MM.1S (cell line): ENCODE measurements around the gene ACOXL.

Experiments
- DNase-seq: peaks from one replicate; pipeline ENCODE4 v3.0.0-alpha.2; 2015
- H2AFZ ChIP-seq: fragments of 300-600 bp; sonication (generic); 2 replicates; pipeline ENCODE4 v1.6.0; 2016; ENCODE audit warnings: antibody characterized with exemption, low read length
- H3F3A ChIP-seq: fragments of 300-600 bp; sonication (generic); 2 replicates; pipeline ENCODE4 v1.6.1; 2016; ENCODE audit warnings: mild to moderate bottlenecking, antibody characterized with exemption, low read length, moderate library complexity, mixed read lengths; ENCODE audit not compliant: insufficient read depth
- H3K27ac ChIP-seq: fragments of 300-600 bp; sonication (generic); 2 replicates; pipeline ENCODE4 v1.5.1; 2016; ENCODE audit warnings: mild to moderate bottlenecking, low read length
- H3K27me3 ChIP-seq: fragments of 300-600 bp; sonication (generic); replicated peaks from 2 replicates; pipeline ENCODE4 v1.6.0; 2016; ENCODE audit warnings: low read length; ENCODE audit not compliant: insufficient read depth
- H3K36me3 ChIP-seq: fragments of 300-600 bp; sonication (generic); replicated peaks from 2 replicates; pipeline ENCODE4 v1.6.1; 2016; ENCODE audit warnings: mild to moderate bottlenecking, low read length, mixed read lengths; ENCODE audit not compliant: insufficient read depth
- H3K4me1 ChIP-seq: fragments of 300-600 bp; sonication (generic); 2 replicates; pipeline ENCODE4 v1.6.1; 2016; ENCODE audit warnings: low read length, mixed read lengths
- H3K4me2 ChIP-seq: fragments of 300-600 bp; sonication (generic); 2 replicates; pipeline ENCODE4 v1.6.0; 2016; ENCODE audit warnings: low read depth, low read length
- H3K4me3 ChIP-seq: fragments of 300-600 bp; sonication (generic); 2 replicates; pipeline ENCODE4 v1.5.1; 2016; ENCODE audit warnings: low read length, mixed read lengths
- H3K79me2 ChIP-seq: fragments of 300-600 bp; sonication (generic); 2 replicates; pipeline ENCODE4 v1.6.1; 2016; ENCODE audit warnings: mixed run types, low read length, mixed read lengths
- H3K9ac ChIP-seq: fragments of 300-600 bp; sonication (generic); 2 replicates; pipeline ENCODE4 v1.6.1; 2016; ENCODE audit warnings: low read length, mixed read lengths
- H3K9me2 ChIP-seq: fragments of 300-600 bp; sonication (generic); replicated peaks from 2 replicates; pipeline ENCODE4 v1.6.1; 2016; ENCODE audit warnings: mild to moderate bottlenecking, low read length, mixed read lengths; ENCODE audit not compliant: insufficient read depth
- H3K9me3 ChIP-seq: fragments of 300-600 bp; sonication (generic); replicated peaks from 2 replicates; pipeline ENCODE4 v1.6.1; 2016; ENCODE audit warnings: mild to moderate bottlenecking, low read length, mixed read lengths; ENCODE audit not compliant: insufficient read depth
- H4K20me1 ChIP-seq: fragments of 300-600 bp; sonication (generic); 2 replicates; pipeline ENCODE4 v1.6.1; 2016; ENCODE audit warnings: mild to moderate bottlenecking, low read length, moderate library complexity, mixed read lengths; ENCODE audit not compliant: insufficient read depth
- CTCF ChIP-seq: fragments of 300-600 bp; sonication (generic); IDR thresholded peaks from 2 replicates; pipeline ENCODE4 v1.5.1; 2016; ENCODE audit warnings: antibody characterized with exemption, low read length, mixed read lengths
- EZH2 ChIP-seq: fragments of 300-600 bp; sonication (generic); optimal IDR thresholded peaks from 2 replicates; pipeline ENCODE3; 2017; ENCODE audit warnings: low read depth, mild to moderate bottlenecking, antibody characterized with exemption, low read length, mixed read lengths
- EZH2phosphoT487 ChIP-seq: fragments of 300-600 bp; sonication (generic); IDR thresholded peaks from 2 replicates; pipeline ENCODE4 v1.6.1; 2018; ENCODE audit warnings: antibody characterized with exemption, low read length

The ACOXL gene

GRCh38 chr2:110940376-110940910 lies 208.1 kb downstream of the ACOXL start:
- no peak for DNase-seq
- Histone ChIP-seq H3K4me2 (no peak overlapping the region), H3K9me3 (no peaks in the 10 kb centered on the region), H3K4me3 (no peak overlapping the region), H3K9me2 (no peaks in the 10 kb centered on the region), H2AFZ (no peak overlapping the region), H3K36me3 (no peaks in the 10 kb centered on the region), H3K27me3 (no peaks in the 10 kb centered on the region), H3F3A (no peaks in the 10 kb centered on the region), H3K4me1 (no peaks in the 10 kb centered on the region), H3K79me2 (no peaks in the 10 kb centered on the region), H3K9ac (no peak overlapping the region), H4K20me1 (no peaks in the 10 kb centered on the region), H3K27ac (no peak overlapping the region)
- TF ChIP-seq EZH2phosphoT487 (no peak), EZH2 (no peak), CTCF (no peak)

- TF ChIP-seq EZH2 = no peak
- TF ChIP-seq CTCF = no peak
- no peak for TF ChIP-seq EZH2phosphoT487
- Histone ChIP-seq H3K4me2 (no peak overlapping the region), H3K9ac (no peak overlapping the region), H3K27ac (no peak overlapping the region), H3K36me3 (no peaks in the 10 kb centered on the region), H4K20me1 (no peaks in the 10 kb centered on the region), H3K79me2 (no peaks in the 10 kb centered on the region), H3K4me3 (no peak overlapping the region), H3K9me3 (no peaks in the 10 kb centered on the region), H3K9me2 (no peaks in the 10 kb centered on the region), H3F3A (no peaks in the 10 kb centered on the region), H3K27me3 (no peaks in the 10 kb centered on the region), H3K4me1 (no peaks in the 10 kb centered on the region), H2AFZ (no peak overlapping the region)
- DNase-seq = no peak
These were observed 208.9 kb downstream of the ACOXL start for GRCh38 chr2:110941226-110941625.

- no peak overlapping the region for H3K4me2 ChIP-seq
- H2AFZ ChIP-seq = no peak overlapping the region
- TF ChIP-seq CTCF (no peak), EZH2phosphoT487 (no peak), EZH2 (no peak)
- H3K4me1 ChIP-seq = no peaks in the 10 kb centered on the region
- no peaks in the 10 kb centered on the region for H3K27me3 ChIP-seq
- no peaks in the 10 kb centered on the region for H3K9me2 ChIP-seq
- no peak overlapping the region for H3K4me3 ChIP-seq
- H3K9ac ChIP-seq = no peak overlapping the region
- no peaks in the 10 kb centered on the region for H3K9me3 ChIP-seq
- H3K79me2 ChIP-seq = no peaks in the 10 kb centered on the region
- no peaks in the 10 kb centered on the region for H4K20me1 ChIP-seq
- H3F3A ChIP-seq = no peaks in the 10 kb centered on the region
- H3K36me3 ChIP-seq = no peaks in the 10 kb centered on the region
- no peak for DNase-seq
- H3K27ac ChIP-seq = no peak overlapping the region
These were observed 210.8 kb downstream of the ACOXL start for GRCh38 chr2:110943070-110943634.
